Heart right ventricle (tissue), 16 donors: Measurements from ENCODE around the gene ZNF511. TPM values are rescaled to one million over a fixed set of nuclear protein-coding genes. Genes with fewer than 3 reads are reported as not detected.

ENCODE experiments used
- ATAC-seq, 8 donors: fragments of 200-7000 bp; cut with Tn5 transposase; one replicate each; pipeline ENCODE4 v1.9.1; 2020; ENCODE audit warnings: mild to moderate bottlenecking in 8 of 8, moderate library complexity in 8 of 8, moderate number of reproducible peaks in 1 of 8
- DNase-seq, 2 donors: peaks; one replicate each; pipeline ENCODE4 v3.0.0-alpha.2; 2020
- H3K27ac ChIP-seq, 10 donors: fragments of 200-600 bp; sonication (generic) in 2 of 10; one replicate each; pipeline versions ENCODE4 v1.5.0 to v1.8.0; 2020 to 2022; ENCODE audit warnings: mild to moderate bottlenecking in 3 of 10
- H3K27me3 ChIP-seq, 7 donors: fragments of 200-600 bp; one replicate each; pipeline ENCODE4 v1.8.0; 2021 to 2022; ENCODE audit warnings: mild to moderate bottlenecking in 2 of 7
- H3K36me3 ChIP-seq, 9 donors: fragments of 200-600 bp; sonication (generic) in 1 of 9; one replicate each; pipeline versions ENCODE4 v1.5.0 to v1.8.0; 2020 to 2022; ENCODE audit warnings: mild to moderate bottlenecking in 2 of 9
- H3K4me1 ChIP-seq, 9 donors: fragments of 200-600 bp; sonication (generic) in 1 of 9; one replicate each; pipeline versions ENCODE4 v1.5.0 to v1.8.0; 2020 to 2022; ENCODE audit warnings: mild to moderate bottlenecking in 4 of 9
- H3K4me3 ChIP-seq, 10 donors: fragments of 200-600 bp; sonication (generic) in 2 of 10; one replicate each; pipeline versions ENCODE4 v1.5.0 to v1.8.0; 2020 to 2022; ENCODE audit warnings: mild to moderate bottlenecking in 7 of 10, moderate library complexity in 2 of 10
- H3K9me3 ChIP-seq, 11 donors: fragments of 200-600 bp in 10 of 11; sonication (generic) in 2 of 11; one replicate each; pipeline versions ENCODE4 v1.5.0 to v1.8.0; 2013 to 2022; ENCODE audit warnings: mild to moderate bottlenecking in 2 of 11, control low read depth in 1 of 11, moderate library complexity in 1 of 11
- WGBS, 2 donors: extraction: QIAGEN DNeasy Blood & Tissue Kit; methylation state at CpG; one replicate each; pipeline ENCODE4 v1.1.7; 2013; ENCODE audit warnings: inconsistent platforms in 1 of 2; 5-methylcytosine and 5-hydroxymethylcytosine counted together
- intact Hi-C, 10 donors: fragments of 100-400 bp; cut with DNase I; formaldehyde crosslinking; loops; one replicate each; pipeline versions ENCODE4 v1.11.1 to v1.14.2; 2022
- polyA plus RNA-seq, 2 donors: library from polyadenylated mRNA; stranded (reverse); fragments of 200-250 nt; gene quantifications; one replicate each; pipeline ENCODE4 v1.2.3, GENCODE V29; 2013
- total RNA-seq, 10 donors: library from RNA; stranded (reverse); fragmentation: NEBNext Ultra II Directional in 3 of 10; extraction: Animal tissue kit (Norgen Biotek cat#: 25700) in 3 of 10; gene quantifications; one replicate each; pipeline versions ENCODE4 v1.2.1 to v1.2.4, GENCODE V29; 2021 to 2023
- TF ChIP-seq, protein P1 (sequence below), 9 donors: fragments of 200-600 bp; sonication (generic) in 2 of 9; IDR thresholded peaks; one replicate each; pipeline versions ENCODE4 v1.5.0 to v1.8.0; 2021 to 2022; ENCODE audit warnings: antibody characterized with exemption in 9 of 9, mild to moderate bottlenecking in 5 of 9, moderate library complexity in 1 of 9
- donor health status: Arrhythmogenic right ventricular cardiomyopathy.
- donor health status: ischemic (EF 13 %, LVEDD 7.1; RV severe dilation, severe dysfunction).
- donor health status: healthy with polysubstance abuse.
- donor health status: DM: no; HTN: yes; CAD: no.
- donor health status: DM: no; HTN: no; CAD: no.
- donor health status: ischemic (EF 25% LVEDD 6.9; RV normal size, moderate dysfunction).
- donor health status: ischemic (EF 25% LVEDD 5.7; RV mildly dilated, moderate dysfunction).
- donor health status: healthy.
- donor health status: DM: yes; HTN: yes; CAD: no.
- donor health status: Ischemic cardiomyopathy.
- donor health status: ischemic (EF 35%, LVEDD 5.7; RV mildly dilated, moderate dysfunction).
- donor health status: nonischemic (EF 11% LVEDD 7.7; RV severe dilation, severe dysfunction).
- donor health status: DM: yes; HTN: yes; CAD: no.
- donor health status: PGD.
- donor health status: ischemic (EF 29% LVEDD 5.4; RV normal size, mild dysfunction).
- donor health status: nonischemic (EF 23%, LVEDD 6.1; RV moderate dilation, normal function).

The ZNF511 gene
- total and polyA plus RNA-seq, 12 donors: 30.6 to 129 (median 43.5) TPM

DNA sequence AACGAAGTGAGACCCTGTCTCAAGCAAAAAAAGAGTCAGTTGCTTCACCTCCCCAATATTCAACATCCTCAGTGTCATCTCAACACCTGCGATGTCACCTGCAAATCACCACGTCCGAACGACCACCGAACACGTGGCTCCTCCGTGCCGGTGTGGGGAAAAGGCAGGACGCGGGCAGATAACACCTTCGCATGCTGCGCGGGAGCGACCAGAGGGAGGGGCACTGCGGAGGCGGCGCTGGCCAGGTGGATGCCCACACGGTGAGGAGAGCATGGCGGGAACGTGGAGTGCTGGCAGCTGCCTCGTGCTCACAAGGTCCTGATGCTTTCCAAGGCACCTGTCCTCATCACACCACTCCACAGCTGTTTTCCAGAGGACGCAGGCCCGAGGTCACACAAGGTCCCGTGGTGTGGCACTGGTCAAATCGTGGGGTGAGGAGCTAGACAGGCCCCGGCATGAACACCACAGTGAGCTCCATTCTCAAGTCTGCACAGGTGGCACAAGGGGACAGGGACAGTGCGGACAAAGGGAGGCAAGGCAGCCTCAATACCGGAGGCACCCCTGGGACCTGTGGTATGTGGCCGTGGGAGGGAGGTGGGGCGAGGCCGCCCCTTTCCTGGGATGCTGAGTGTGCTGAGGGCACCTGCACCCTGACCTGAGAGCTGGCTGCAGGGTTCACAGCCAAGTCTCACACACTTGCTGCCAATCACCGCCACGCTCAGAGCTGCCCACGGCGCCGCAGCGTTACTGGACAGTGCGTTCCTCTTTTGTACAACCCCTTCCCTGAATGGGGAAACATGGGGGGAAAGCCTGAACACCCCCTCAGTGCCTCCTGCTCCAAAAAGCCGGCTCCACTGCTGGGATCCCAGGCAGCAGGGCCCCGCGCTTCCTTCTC is 13.0 kb upstream of the ZNF511 start:
- H3K27me3 ChIP-seq: no peaks in the 10 kb centered on the region
- TF ChIP-seq, protein P1, sequence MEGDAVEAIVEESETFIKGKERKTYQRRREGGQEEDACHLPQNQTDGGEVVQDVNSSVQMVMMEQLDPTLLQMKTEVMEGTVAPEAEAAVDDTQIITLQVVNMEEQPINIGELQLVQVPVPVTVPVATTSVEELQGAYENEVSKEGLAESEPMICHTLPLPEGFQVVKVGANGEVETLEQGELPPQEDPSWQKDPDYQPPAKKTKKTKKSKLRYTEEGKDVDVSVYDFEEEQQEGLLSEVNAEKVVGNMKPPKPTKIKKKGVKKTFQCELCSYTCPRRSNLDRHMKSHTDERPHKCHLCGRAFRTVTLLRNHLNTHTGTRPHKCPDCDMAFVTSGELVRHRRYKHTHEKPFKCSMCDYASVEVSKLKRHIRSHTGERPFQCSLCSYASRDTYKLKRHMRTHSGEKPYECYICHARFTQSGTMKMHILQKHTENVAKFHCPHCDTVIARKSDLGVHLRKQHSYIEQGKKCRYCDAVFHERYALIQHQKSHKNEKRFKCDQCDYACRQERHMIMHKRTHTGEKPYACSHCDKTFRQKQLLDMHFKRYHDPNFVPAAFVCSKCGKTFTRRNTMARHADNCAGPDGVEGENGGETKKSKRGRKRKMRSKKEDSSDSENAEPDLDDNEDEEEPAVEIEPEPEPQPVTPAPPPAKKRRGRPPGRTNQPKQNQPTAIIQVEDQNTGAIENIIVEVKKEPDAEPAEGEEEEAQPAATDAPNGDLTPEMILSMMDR (IDR thresholded peaks at IDR 0.05): no peak
- H3K9me3 ChIP-seq: no peaks in the 10 kb centered on the region
- WGBS, 2 donors: 94% methylated on average over 42 of the region's 42 CpGs
- no peak overlapping the region for H3K4me3 ChIP-seq
- peaks cover 0 to 22% (median 0%) of the 10 kb centered on the region in 9 donors for H3K4me1 ChIP-seq
- DNase-seq: no peak
- intact Hi-C loops: no loop called here
- H3K36me3 ChIP-seq: peaks cover 0 to 90% (median 76%) of the 10 kb centered on the region in 9 donors
- ATAC-seq: peak in 1 of 8 donors; percentile 36
- H3K27ac ChIP-seq: peak overlapping the region in 1 of 10 donors; percentile 72

DNA sequence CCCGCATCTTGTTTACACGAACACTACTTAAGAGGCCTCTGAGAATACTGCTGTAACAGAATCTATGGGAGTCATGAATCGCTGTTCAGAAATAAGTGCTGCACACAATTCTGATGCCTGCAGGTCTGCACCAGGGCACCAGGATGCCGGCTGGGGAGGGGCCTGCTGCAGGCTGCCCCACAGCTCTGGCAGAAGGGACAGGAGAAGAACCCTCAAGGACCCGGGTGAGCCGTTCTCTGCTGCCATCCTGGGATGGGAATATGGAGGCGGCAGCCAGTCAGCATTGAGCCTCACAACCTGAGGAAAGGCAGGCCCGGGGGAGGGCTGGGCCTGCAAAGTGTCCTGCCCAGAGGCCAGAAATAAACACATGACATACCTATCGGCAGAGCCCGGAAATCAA is 11.2 kb upstream of the ZNF511 start:
- intact Hi-C loops: no loop called here
- TF ChIP-seq, protein P1 (IDR thresholded peaks at IDR 0.05): no peak
- Histone ChIP-seq H3K4me1 (peaks cover 0 to 22% (median 0%) of the 10 kb centered on the region in 9 donors), H3K27me3 (no peaks in the 10 kb centered on the region), H3K27ac (no peak overlapping the region), H3K9me3 (no peaks in the 10 kb centered on the region), H3K4me3 (no peak overlapping the region), H3K36me3 (peaks cover 7 to 100% (median 77%) of the 10 kb centered on the region in 9 donors)
- 90 to 95% methylated on average over 10 of the region's 10 CpGs for WGBS, 2 donors
- ATAC-seq (no peak), DNase-seq (no peak)

GRCh38 chr10:133298466-133298865 is 10.2 kb upstream of the ZNF511 start:
- Histone ChIP-seq H3K27me3 (no peaks in the 10 kb centered on the region), H3K4me1 (peaks cover 0 to 12% (median 0%) of the 10 kb centered on the region in 9 donors), H3K9me3 (no peaks in the 10 kb centered on the region), H3K36me3 (peaks cover 7 to 98% (median 70%) of the 10 kb centered on the region in 9 donors), H3K27ac (no peak overlapping the region), H3K4me3 (no peak overlapping the region)
- no peak for ATAC-seq
- DNase-seq: no peak
- WGBS, 2 donors: 92 to 95% methylated on average over 14 of the region's 14 CpGs
- intact Hi-C loops: no loop called here
- TF ChIP-seq, protein P1 (IDR thresholded peaks at IDR 0.05): no peak

- whole genome bisulfite sequencing, 2 donors: 92 to 93% methylated on average over 10 of the region's 10 CpGs
- Histone ChIP-seq H3K4me3 (no peak overlapping the region), H3K9me3 (no peaks in the 10 kb centered on the region), H3K27ac (no peak overlapping the region), H3K27me3 (no peaks in the 10 kb centered on the region), H3K36me3 (peaks cover 7 to 94% (median 64%) of the 10 kb centered on the region in 9 donors), H3K4me1 (peaks cover 0 to 9% (median 0%) of the 10 kb centered on the region in 9 donors)
- ATAC-seq (no peak), DNase-seq (no peak)
- TF ChIP-seq, protein P1 (IDR thresholded peaks at IDR 0.05): no peak
- intact Hi-C loops: no loop called here
Measured at GRCh38 chr10:133299224-133299623, 9.5 kb upstream of the ZNF511 start.
